HepG2 (cell line): ENCODE data around the gene STK11. TPM values are rescaled to one million over a fixed set of nuclear protein-coding genes. Genes with fewer than 3 reads are reported as not detected.
A peak's percentile ranks its signal among the peaks of the same experiment; 100 is the strongest.

Experiments
- ATAD3A ChIP-seq: sonication (generic); formaldehyde crosslinking; IDR thresholded peaks from 2 replicates; pipeline ENCODE4 v1.4.0; 2020; ENCODE audit warnings: missing genetic modification reagents
- BCL6 ChIP-seq: IDR thresholded peaks from 2 replicates; pipeline ENCODE4 v1.6.1; 2016; ENCODE audit warnings: missing genetic modification reagents, missing compliant biosample characterization
- E2F2 ChIP-seq: sonication (generic); formaldehyde crosslinking; IDR thresholded peaks from 2 replicates; pipeline ENCODE4 v1.4.0; 2020; ENCODE audit warnings: missing genetic modification reagents, borderline replicate concordance
- FOSL1 ChIP-seq: sonication (generic); formaldehyde crosslinking; IDR thresholded peaks from 2 replicates; pipeline ENCODE4 v1.9.0; 2021; ENCODE audit warnings: missing genetic modification reagents, borderline replicate concordance
- GATA4 ChIP-seq: sonication (generic); IDR thresholded peaks from 2 replicates; pipeline ENCODE4 v1.6.1; 2016; ENCODE audit warnings: antibody characterized with exemption, low read depth, borderline replicate concordance
- HNF4G ChIP-seq, 2 experiments: sonication (generic) in 1 of 2; formaldehyde crosslinking in 1 of 2; IDR thresholded peaks; 2 replicates each; pipeline versions ENCODE4 v1.4.0 to v1.6.1; 2011 to 2020; ENCODE audit warnings: borderline replicate concordance in 2 of 2, low read depth in 2 of 2, mild to moderate bottlenecking in 2 of 2, low read length in 1 of 2, missing genetic modification reagents in 1 of 2, moderate library complexity in 1 of 2
- MBD4 ChIP-seq: IDR thresholded peaks from 2 replicates; pipeline ENCODE4 v1.6.1; 2012; ENCODE audit warnings: low read length, inconsistent platforms, borderline replicate concordance
- RAD51 ChIP-seq: fragments of 450-650 bp; IDR thresholded peaks from 2 replicates; pipeline ENCODE4 v1.6.1; 2016; ENCODE audit warnings: borderline replicate concordance
- REL ChIP-seq: sonication (generic); formaldehyde crosslinking; conservative IDR thresholded peaks from 2 replicates; pipeline ENCODE4 v1.8.0; 2022; ENCODE audit warnings: mild to moderate bottlenecking, missing genetic modification reagents, moderate library complexity
- RNF2 ChIP-seq: fragments of 450-650 bp; conservative IDR thresholded peaks from 2 replicates; pipeline ENCODE4 v1.6.1; 2016; ENCODE audit warnings: low read depth
- SUZ12 ChIP-seq: fragments of 150-350 bp; IDR thresholded peaks from 2 replicates; pipeline ENCODE4 v1.6.1; 2014; ENCODE audit warnings: low read depth, low read length
- TCF7 ChIP-seq: sonication (generic); IDR thresholded peaks from 2 replicates; pipeline ENCODE4 v1.6.1; 2016; ENCODE audit warnings: antibody characterized with exemption, low read depth
- ZBTB1 ChIP-seq: sonication (generic); formaldehyde crosslinking; IDR thresholded peaks from 2 replicates; pipeline ENCODE4 v1.4.0; 2020; ENCODE audit warnings: missing genetic modification reagents, borderline replicate concordance
- ZBTB7B ChIP-seq: sonication (generic); formaldehyde crosslinking; IDR thresholded peaks from 2 replicates; pipeline ENCODE4 v1.4.0; 2020; ENCODE audit warnings: missing genetic modification reagents
- ZEB1 ChIP-seq: IDR thresholded peaks from 2 replicates; pipeline ENCODE4 v1.6.1; 2012; ENCODE audit warnings: mild to moderate bottlenecking, low read depth, inconsistent platforms; ENCODE audit not compliant: insufficient replicate concordance
- ZNF547 ChIP-seq: sonication (generic); formaldehyde crosslinking; IDR thresholded peaks from 2 replicates; pipeline ENCODE4 v1.5.1; 2020; ENCODE audit warnings: mild to moderate bottlenecking, missing genetic modification reagents
- ZSCAN20 ChIP-seq: sonication (generic); formaldehyde crosslinking; IDR thresholded peaks from 2 replicates; pipeline ENCODE4 v1.4.0; 2020; ENCODE audit warnings: missing genetic modification reagents, mild to moderate bottlenecking, borderline replicate concordance
- polyA plus RNA-seq, 8 experiments: library from polyadenylated mRNA; depleted of rRNA in 3 of 8; stranded (reverse) in 7 of 8; unstranded in 1 of 8; fragments of >200 nt; fragmentation: Illumina TruSeq in 4 of 8; extraction: Trizol in 4 of 8; gene quantifications; 2 replicates each; pipeline versions ENCODE4 v1.2.1 to v1.2.3, GENCODE V29; 2011 to 2016; ENCODE audit warnings: low read depth in 4 of 8, missing spikeins in 1 of 8, mixed read lengths in 1 of 8; ENCODE audit not compliant: insufficient read depth in 1 of 8
- total RNA-seq, 5 experiments: library from RNA; depleted of rRNA; stranded (reverse); fragments of >200 nt; fragmentation: Illumina TruSeq; extraction: Trizol; gene quantifications; 2 replicates each; pipeline ENCODE4 v1.2.3, GENCODE V29; 2016; ENCODE audit warnings: low read depth in 1 of 5
- TF ChIP-seq, protein P1 (sequence below): sonication (generic); formaldehyde crosslinking; conservative IDR thresholded peaks from 2 replicates; pipeline ENCODE4 v1.8.1; 2023; ENCODE audit warnings: missing genetic modification reagents
- TF ChIP-seq, protein P2 (sequence below): sonication (generic); formaldehyde crosslinking; conservative IDR thresholded peaks from 2 replicates; pipeline ENCODE4 v1.4.0; 2020; ENCODE audit warnings: mild to moderate bottlenecking, missing genetic modification reagents, moderate library complexity
- TF ChIP-seq, protein P3 (sequence below): sonication (generic); formaldehyde crosslinking; IDR thresholded peaks from 2 replicates; pipeline ENCODE4 v1.4.0; 2020; ENCODE audit warnings: missing genetic modification reagents, mild to moderate bottlenecking, borderline replicate concordance
- TF ChIP-seq, protein P4 (sequence below): sonication (generic); formaldehyde crosslinking; IDR thresholded peaks from 2 replicates; pipeline ENCODE4 v1.5.0; 2020; ENCODE audit warnings: missing genetic modification reagents

STK11 gene
- total and polyA plus RNA-seq, 2 of the 13 experiments (the other 11 are each of a cell fraction or from before 2014, with no cell fraction given) = 27.5 to 43.6 TPM

DNA sequence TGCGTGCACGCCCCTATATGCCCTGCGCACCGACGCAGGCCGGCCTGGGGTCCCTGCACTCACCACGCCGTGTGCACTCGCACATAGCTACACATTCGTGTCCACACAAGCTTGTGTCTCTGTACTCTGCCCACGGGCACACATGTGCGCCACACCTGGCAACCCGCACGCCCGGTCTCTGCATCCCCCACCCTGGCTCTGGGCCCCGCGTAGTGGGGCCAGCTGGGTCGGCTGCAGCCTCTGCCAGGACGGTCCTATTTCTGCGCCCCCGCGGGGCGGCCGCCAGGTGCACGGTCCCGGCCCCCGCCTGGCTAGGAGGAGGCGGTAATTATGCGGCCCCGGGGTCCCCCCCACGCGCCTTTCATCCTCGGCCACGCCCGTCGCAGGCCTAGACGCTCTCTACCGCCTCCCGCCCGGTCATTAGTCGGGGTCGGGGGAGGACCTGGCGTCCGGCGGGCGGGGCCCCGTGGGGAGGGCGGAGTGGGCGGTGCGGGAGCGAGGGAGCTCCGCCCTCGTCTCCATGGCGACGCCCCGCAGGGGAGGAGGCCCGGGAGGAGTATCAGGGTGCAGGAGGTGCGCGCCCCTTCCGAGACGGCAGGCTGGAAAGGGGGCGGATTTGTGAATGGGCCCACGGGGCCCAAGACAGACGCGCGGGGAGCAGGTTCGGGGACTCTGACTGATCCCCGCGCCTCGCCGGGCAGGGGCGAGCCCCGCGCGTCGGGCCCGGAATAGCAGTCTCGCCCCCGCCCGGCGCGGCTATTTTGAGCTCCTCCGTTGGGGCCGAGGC lies 60.7 kb downstream of the STK11 start (continued):
- TF ChIP-seq, protein P1, sequence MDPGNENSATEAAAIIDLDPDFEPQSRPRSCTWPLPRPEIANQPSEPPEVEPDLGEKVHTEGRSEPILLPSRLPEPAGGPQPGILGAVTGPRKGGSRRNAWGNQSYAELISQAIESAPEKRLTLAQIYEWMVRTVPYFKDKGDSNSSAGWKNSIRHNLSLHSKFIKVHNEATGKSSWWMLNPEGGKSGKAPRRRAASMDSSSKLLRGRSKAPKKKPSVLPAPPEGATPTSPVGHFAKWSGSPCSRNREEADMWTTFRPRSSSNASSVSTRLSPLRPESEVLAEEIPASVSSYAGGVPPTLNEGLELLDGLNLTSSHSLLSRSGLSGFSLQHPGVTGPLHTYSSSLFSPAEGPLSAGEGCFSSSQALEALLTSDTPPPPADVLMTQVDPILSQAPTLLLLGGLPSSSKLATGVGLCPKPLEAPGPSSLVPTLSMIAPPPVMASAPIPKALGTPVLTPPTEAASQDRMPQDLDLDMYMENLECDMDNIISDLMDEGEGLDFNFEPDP (CRISPR knock-in tag) = no peak
- no peak for TF ChIP-seq ZSCAN20 (CRISPR knock-in tag)
- TF ChIP-seq, protein P2, sequence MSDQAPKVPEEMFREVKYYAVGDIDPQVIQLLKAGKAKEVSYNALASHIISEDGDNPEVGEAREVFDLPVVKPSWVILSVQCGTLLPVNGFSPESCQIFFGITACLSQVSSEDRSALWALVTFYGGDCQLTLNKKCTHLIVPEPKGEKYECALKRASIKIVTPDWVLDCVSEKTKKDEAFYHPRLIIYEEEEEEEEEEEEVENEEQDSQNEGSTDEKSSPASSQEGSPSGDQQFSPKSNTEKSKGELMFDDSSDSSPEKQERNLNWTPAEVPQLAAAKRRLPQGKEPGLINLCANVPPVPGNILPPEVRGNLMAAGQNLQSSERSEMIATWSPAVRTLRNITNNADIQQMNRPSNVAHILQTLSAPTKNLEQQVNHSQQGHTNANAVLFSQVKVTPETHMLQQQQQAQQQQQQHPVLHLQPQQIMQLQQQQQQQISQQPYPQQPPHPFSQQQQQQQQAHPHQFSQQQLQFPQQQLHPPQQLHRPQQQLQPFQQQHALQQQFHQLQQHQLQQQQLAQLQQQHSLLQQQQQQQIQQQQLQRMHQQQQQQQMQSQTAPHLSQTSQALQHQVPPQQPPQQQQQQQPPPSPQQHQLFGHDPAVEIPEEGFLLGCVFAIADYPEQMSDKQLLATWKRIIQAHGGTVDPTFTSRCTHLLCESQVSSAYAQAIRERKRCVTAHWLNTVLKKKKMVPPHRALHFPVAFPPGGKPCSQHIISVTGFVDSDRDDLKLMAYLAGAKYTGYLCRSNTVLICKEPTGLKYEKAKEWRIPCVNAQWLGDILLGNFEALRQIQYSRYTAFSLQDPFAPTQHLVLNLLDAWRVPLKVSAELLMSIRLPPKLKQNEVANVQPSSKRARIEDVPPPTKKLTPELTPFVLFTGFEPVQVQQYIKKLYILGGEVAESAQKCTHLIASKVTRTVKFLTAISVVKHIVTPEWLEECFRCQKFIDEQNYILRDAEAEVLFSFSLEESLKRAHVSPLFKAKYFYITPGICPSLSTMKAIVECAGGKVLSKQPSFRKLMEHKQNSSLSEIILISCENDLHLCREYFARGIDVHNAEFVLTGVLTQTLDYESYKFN (CRISPR knock-in tag) = peak; percentile 59
- TF ChIP-seq RAD51 = no peak
- TF ChIP-seq E2F2 (CRISPR knock-in tag) = no peak
- no peak for TF ChIP-seq RNF2
- TF ChIP-seq SUZ12 = no peak
- TF ChIP-seq, protein P3, sequence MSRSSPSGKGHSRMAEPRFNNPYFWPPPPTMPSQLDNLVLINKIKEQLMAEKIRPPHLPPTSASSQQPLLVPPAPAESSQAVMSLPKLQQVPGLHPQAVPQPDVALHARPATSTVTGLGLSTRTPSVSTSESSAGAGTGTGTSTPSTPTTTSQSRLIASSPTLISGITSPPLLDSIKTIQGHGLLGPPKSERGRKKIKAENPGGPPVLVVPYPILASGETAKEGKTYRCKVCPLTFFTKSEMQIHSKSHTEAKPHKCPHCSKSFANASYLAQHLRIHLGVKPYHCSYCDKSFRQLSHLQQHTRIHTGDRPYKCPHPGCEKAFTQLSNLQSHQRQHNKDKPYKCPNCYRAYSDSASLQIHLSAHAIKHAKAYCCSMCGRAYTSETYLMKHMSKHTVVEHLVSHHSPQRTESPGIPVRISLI = peak; percentile 36; the same call in 1 of the 2 replicates
- no peak for TF ChIP-seq FOSL1 (CRISPR knock-in tag)
- peak; percentile 71 for TF ChIP-seq BCL6 (CRISPR knock-in tag)
- no peak for TF ChIP-seq ATAD3A (CRISPR knock-in tag)
- no peak; the same call in 1 of the 2 replicates for TF ChIP-seq ZNF547 (CRISPR knock-in tag)
- TF ChIP-seq TCF7 = peak; percentile 63; the same call in 1 of the 2 replicates
- TF ChIP-seq ZBTB1 (CRISPR knock-in tag) = no peak
- peak; percentile 68; the same call in 1 of the 2 replicates for TF ChIP-seq ZBTB7B (CRISPR knock-in tag)
- TF ChIP-seq, protein P4, sequence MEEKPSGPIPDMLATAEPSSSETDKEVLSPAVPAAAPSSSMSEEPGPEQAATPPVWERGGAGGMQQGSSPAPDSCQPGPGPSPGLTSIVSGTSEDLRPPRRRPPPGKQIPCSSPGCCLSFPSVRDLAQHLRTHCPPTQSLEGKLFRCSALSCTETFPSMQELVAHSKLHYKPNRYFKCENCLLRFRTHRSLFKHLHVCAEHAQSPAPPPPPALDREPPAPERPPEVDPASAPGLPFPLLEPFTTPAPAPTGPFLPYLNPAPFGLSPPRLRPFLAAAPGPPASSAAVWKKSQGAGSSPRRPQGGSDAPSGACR (CRISPR knock-in tag) = no peak
- no peak for TF ChIP-seq MBD4
- TF ChIP-seq REL (CRISPR knock-in tag) = peak; percentile 17; the same call in 1 of the 2 replicates
- no peak for TF ChIP-seq GATA4
- no peak for TF ChIP-seq HNF4G (IDR thresholded peaks at IDR 0.05; ENCODE audit: borderline replicate concordance, low read depth, low read length)
- TF ChIP-seq HNF4G (CRISPR knock-in tag; IDR thresholded peaks at IDR 0.05; ENCODE audit: borderline replicate concordance, low read depth) = no peak; the same call in 1 of the 2 replicates
- peak; percentile 22 for TF ChIP-seq ZEB1
